Activated effector memory CD4-positive, alpha-beta T cell treated with anti-CD3 and anti-CD28 coated beads, Interleukin-2, amount 50 U/mL, for 16 hours (primary cell): ENCODE measurements around the gene SLC6A5.
"Not testable (repeated sequence)": the region's sequence is repeated elsewhere in the genome, so short reads cannot be mapped to it uniquely, and the experiment has no call there.

Experiments used
- DNase-seq: peaks from one replicate; pipeline ENCODE4 v3.0.0-alpha.2; 2020

SLC6A5 gene

GRCh38 chr11:20599221-20600019 is at the start of gene SLC6A5:
Gene SLC6A5, plus strand, starts transcription at chr11:20599608. Its CDS starts 65 bp downstream, at chr11:20599673.
- no peak for DNase-seq

- DNase-seq, result no peak
Measured at GRCh38 chr11:20551096-20551495, 48.3 kb upstream of the SLC6A5 start.

- DNase-seq, result no peak
Measured at GRCh38 chr11:20555783-20556182, 43.6 kb upstream of the SLC6A5 start.

- DNase-seq, result not testable (repeated sequence)
Measured at GRCh38 chr11:20556396-20556795, 43.0 kb upstream of the SLC6A5 start.

- DNase-seq, result no peak
Measured at GRCh38 chr11:20558741-20559140, 40.7 kb upstream of the SLC6A5 start.

- DNase-seq, result no peak
Measured at GRCh38 chr11:20559523-20560300, 39.7 kb upstream of the SLC6A5 start.

GRCh38 chr11:20561915-20562314 is 37.5 kb upstream of the SLC6A5 start:
- no peak for DNase-seq

- DNase-seq, result no peak
Measured at GRCh38 chr11:20563866-20564265, 35.5 kb upstream of the SLC6A5 start.

- no peak for DNase-seq
Measured at GRCh38 chr11:20564846-20565635, 34.4 kb upstream of the SLC6A5 start.

GRCh38 chr11:20566115-20566514 is 33.3 kb upstream of the SLC6A5 start:
- not testable (repeated sequence) for DNase-seq

- DNase-seq, result no peak
Measured at GRCh38 chr11:20566591-20567434, 32.6 kb upstream of the SLC6A5 start.

- DNase-seq, result not testable (repeated sequence)
Measured at GRCh38 chr11:20579725-20580124, 19.7 kb upstream of the SLC6A5 start.

- DNase-seq, result no peak
Measured at GRCh38 chr11:20583201-20583600, 16.2 kb upstream of the SLC6A5 start.

- no peak for DNase-seq
Measured at GRCh38 chr11:20584093-20584774, 15.2 kb upstream of the SLC6A5 start.

GRCh38 chr11:20589796-20590195 is 9.6 kb upstream of the SLC6A5 start:
- no peak for DNase-seq

- no peak for DNase-seq
Measured at GRCh38 chr11:20590381-20590780, 9.0 kb upstream of the SLC6A5 start.

GRCh38 chr11:20592741-20593140 is 6.7 kb upstream of the SLC6A5 start:
- no peak for DNase-seq

GRCh38 chr11:20594274-20595061 is 4.9 kb upstream of the SLC6A5 start:
- DNase-seq, result no peak

- no peak for DNase-seq
Measured at GRCh38 chr11:20595101-20595500, 4.3 kb upstream of the SLC6A5 start.

GRCh38 chr11:20596205-20597153 is 2.9 kb upstream of the SLC6A5 start:
- no peak for DNase-seq
